IPS-18c (cell line): ENCODE measurements around the gene PSKH1.
"Not testable (repeated sequence)": the region's sequence is repeated elsewhere in the genome, so short reads cannot be mapped to it uniquely, and the experiment has no call there.

Experiments used
- H3K4me3 ChIP-seq: 2 replicates; pipeline ENCODE4 v1.7.0; 2013; ENCODE audit warnings: low read depth, mild to moderate bottlenecking, low read length, moderate library complexity; ENCODE audit not compliant: insufficient read depth
- H3K9me3 ChIP-seq: one replicate; pipeline ENCODE4 v1.6.1; 2013; ENCODE audit warnings: mild to moderate bottlenecking, low read length, moderate library complexity; ENCODE audit not compliant: control insufficient read depth, insufficient read depth

Gene PSKH1

GRCh38 chr16:67961551-67961957, 68.5 kb downstream of the PSKH1 start:
- no peak overlapping the region for H3K4me3 ChIP-seq

GRCh38 chr16:67962135-67962534, 69.1 kb downstream of the PSKH1 start:
- no peaks in the 10 kb centered on the region for H3K9me3 ChIP-seq
- H3K4me3 ChIP-seq: no peak overlapping the region

More at GRCh38 chr16:67961551-67961957, 68.5 kb downstream of the PSKH1 start:
- H3K9me3 ChIP-seq: no peaks in the 10 kb centered on the region

DNA sequence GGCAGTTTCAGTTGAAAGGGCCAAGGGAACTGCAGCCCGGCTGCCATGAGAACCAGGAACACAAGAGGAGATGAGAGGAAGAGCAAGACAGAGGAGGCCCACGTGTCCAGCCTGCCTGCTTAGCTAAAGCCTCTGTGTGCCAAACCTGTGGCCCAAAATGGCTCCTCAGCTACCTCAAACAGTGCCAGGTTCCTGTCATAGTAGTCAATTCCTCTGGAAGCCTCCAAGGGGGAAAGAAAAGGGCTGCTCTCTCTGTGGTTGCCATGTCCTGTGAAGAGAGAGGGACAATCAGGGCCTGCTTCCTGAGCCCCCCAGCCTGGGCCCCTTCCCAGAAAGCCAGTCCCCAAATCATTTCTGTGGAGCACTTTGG, 70.2 kb downstream of the PSKH1 start:
- Histone ChIP-seq H3K9me3 (no peaks in the 10 kb centered on the region), H3K4me3 (no peak overlapping the region; the same call in 1 of the 2 replicates)

DNA sequence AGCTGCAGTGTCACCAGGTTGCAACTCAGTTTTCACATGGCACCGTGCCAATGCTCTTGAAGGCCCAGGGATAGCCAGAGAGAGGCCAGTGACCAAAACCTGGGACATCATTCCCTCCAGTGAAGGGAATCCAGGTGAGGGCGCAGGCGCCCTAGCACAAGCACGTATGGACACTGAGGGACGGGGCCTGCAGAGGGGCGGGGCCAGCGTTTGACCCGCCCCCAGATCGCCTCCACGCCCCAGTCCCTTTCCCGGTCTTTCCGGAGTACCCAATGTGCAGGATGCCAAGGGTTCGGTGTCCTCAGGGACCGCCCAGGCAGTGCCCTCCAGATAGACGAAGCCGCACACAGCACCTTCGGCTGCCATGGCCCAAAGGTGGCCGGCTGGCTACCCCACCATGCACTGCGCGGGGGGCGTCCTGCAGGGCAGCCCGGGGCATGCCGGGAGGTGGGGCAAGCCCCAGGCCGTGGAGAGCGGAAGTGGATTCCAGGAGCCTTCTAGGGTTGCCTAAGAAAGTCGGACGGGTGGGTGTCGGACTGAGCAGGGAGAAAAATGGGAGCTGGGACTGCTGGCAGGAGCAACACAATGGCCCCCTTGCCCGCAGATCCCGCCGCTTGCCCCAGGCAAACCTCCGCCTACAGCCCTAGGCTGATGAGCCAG, 70.7 kb downstream of the PSKH1 start:
- Histone ChIP-seq H3K4me3 (no peak overlapping the region; the same call in 1 of the 2 replicates), H3K9me3 (no peaks in the 10 kb centered on the region)

DNA sequence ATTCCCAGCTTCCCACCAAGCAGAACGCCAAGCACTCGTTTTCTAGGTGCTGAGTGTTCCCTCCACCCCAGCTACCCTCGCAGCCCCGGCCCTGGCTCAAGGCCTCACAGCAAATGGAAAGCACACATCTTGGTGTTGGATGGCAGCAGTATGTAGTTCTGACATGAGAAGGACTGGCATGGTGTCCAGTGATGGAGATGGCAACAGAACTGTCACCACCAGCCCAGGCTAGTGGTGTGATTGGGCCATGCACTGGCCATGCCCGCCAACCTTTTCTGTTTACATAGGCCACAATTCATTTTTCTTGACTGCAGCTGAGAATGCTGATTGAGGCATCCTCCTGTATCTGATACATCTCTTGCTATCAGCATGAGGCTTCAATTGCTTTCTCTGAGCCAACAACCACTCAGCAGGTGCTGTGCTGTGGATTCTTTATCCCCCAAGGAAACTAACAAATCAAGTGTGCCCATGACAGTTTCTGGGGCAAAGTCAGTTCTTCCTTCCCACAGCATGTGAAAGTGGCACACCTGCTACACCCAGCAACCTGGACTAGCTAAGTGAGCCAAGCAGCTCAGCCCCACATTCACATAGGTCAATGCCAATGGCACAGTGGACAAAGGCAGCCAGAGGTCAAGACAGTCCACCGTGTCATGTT, 71.5 kb downstream of the PSKH1 start:
- no peaks in the 10 kb centered on the region for H3K9me3 ChIP-seq
- no peak overlapping the region for H3K4me3 ChIP-seq

DNA sequence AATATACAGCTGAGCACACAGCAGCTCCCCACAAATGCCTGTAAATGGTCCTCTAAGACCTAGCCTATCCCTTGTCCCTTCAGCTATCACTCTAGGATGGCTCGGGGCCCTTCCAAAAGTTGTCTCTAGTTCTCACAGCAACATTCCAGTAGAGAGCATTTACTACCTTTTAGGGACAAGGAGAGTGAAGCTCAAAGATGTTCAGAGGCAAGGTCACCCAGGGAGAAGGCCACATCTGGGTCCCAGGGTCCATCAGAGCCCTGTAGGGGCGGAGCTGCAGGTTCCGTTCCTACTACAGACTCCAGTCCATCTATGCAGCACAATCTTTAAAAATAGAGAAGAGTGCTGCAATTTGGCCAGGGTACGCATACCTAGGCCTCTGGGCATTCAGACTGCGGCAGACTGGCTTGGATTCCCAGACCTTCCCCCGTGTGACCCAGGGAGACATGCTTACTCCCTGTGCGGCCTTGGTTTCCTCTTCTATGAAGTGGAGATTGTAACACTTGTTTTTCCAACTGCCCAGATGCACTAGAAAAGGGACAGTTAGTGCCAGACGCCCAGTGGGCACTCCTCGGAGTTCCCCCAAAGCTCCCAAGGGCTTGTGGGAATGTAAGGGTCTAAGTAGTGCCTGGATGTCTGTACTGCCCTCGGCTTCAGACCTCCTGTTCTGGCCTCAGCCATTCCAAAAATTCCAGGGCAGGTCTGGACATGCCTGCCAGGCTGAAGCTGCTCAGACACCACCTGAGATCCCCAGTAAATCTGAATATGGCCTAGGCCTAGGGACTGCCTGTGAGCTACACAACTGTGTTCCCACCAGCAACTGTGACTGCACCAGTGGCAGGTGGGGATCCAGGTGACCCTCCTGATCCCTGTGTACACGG, 72.9 kb downstream of the PSKH1 start:
- no peak overlapping the region for H3K4me3 ChIP-seq

DNA sequence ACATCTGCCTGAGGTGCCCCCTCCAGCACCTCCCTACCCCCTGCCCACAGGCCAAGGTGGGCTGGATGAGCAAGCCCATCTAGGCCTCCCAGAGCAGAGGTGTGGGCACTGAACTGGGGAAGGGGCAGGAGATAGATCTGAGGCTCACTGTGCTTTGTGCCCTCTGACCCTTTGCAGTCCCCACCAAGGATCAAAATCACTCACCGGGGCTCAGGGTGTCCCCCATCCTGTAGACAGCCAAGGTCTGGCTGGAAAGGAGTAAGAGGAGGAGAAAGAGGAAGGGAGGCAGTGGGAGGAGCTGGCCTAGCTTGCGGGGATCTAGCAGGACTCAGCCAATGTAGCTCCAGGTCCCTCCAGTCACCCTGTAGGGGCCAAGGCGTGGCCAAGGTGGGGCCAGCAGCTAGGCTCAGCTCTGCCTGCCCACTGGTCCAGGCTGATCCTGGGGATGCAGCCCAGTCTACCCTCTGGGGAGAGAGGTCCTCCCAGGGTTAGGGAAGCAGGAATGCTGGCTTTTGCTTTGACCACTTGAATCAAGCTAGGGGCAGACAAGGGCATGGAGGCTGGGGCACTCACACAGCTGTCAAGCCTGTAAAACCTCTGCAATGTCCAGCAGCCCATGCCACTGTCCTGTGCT, 73.6 kb downstream of the PSKH1 start:
- H3K4me3 ChIP-seq: 0 out of 2 replicates have a peak overlapping the region, but pooled peaks have one; percentile 54
- no peaks in the 10 kb centered on the region for H3K9me3 ChIP-seq

More for the DNA sequence above, 72.9 kb downstream of the PSKH1 start:
- no peaks in the 10 kb centered on the region for H3K9me3 ChIP-seq

DNA sequence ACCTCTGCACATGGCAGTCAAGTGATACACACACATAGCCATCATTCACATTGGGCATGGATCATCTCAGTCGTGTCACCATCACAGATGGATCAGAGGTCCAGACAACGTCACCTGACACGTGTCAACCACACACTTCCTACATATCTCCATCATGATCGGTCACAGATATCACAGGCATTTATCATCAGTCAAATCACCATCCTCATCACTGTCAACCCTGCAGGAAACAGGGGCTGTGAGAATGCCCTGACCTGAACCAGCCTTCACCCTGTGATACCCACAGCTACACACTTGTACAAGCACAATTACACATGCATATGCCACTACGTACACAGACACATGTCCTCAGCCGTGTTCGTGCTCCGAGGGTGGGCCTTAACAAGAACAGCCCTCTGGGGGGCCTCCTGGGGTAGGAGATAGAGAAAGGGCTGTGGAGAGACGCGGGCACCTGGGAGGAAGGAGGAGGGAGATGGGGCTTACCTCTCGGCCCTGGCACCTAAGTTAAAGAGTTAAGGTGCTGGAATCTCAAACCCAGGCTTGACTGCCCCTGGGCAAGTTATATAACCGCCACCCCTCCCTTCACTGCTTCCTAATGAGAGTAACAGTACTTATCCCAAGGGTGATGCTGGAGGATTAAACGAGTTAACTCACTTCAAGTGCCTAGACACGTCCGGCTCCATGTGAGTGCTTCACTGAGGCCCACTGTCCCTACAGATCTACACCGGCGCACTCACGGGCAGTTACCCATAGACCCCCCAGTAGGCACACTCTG, 74.3 kb downstream of the PSKH1 start:
- Histone ChIP-seq H3K4me3 (peak overlapping the region; percentile 54), H3K9me3 (no peaks in the 10 kb centered on the region)

DNA sequence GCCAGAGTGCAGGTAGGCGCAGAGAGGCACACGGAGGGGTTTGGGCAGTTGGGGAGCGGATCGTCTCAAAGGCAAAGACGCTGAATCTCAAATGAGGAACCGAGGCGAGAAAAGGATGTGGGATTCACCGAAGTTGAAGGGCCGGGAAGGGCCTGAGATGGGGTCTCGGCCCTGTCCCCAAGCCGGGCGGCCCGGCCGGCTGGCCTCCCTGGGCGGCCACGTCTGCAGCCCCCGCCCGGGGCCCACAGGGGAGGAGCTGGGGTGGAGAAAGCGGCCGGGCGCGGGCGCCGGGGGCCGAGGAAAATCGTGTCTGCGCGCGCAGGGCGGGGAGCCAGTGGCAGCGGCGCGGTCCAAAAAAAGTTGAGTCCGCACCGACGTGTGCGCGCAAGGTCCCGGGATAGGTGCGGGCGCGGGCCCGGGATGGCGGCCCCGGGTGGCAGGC, 74.9 kb downstream of the PSKH1 start:
- Histone ChIP-seq H3K4me3 (peak overlapping the region; percentile 54), H3K9me3 (no peaks in the 10 kb centered on the region)

GRCh38 chr16:67968400-67969253, 75.6 kb downstream of the PSKH1 start, which contains the start of gene SLC12A4:
SLC12A4 (minus strand) TSS chr16:67968637; CDS start chr16:67968553, 84 bp downstream.
- Histone ChIP-seq H3K9me3 (no peaks in the 10 kb centered on the region), H3K4me3 (peak within 1 kb of the TSS; percentile 54)

- Histone ChIP-seq H3K4me3 (peak overlapping the region; percentile 54), H3K9me3 (no peaks in the 10 kb centered on the region)
These were observed 76.4 kb downstream of the PSKH1 start for GRCh38 chr16:67969254-67970039.

DNA sequence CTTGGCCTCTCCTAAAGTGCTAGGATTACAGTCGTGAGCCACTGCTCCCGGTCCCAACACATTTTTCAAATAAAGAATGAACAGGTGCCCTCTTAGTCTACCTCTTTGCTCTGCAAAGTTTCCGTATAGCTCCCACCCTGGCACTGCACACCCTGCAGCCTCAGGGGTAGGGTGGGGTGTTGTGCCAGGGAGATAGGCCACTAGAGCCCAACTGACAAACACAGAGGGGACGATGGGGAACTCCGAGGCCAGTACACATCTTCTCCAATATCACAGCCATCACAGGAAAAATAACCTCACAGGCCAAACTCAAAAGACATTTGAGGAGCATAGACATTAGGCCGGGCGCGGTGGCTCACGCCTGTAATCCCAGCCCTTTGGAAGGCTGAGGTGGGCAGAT, 78.1 kb downstream of the PSKH1 start:
- Histone ChIP-seq H3K4me3 (no peak overlapping the region), H3K9me3 (no peaks in the 10 kb centered on the region)

DNA sequence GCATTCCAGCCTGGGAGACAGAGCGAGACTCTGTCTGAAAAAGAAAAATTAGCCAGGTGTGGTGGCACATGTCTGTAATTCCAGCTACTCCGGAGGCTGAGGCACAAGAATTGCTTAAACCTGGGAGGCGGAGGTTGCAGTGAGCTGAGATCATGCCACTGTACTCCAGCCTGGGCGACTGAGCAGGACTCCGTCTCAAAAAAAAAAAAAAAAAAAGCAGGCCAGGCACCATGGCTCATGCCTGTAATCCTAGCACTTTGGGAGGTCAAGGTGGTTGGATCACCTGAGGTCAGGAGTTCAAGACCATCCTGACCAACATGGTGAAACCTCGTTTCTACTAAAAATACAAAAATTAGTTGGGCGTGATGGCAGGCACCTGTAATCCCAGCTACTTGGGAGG, 79.2 kb downstream of the PSKH1 start:
- H3K4me3 ChIP-seq, H3K9me3 ChIP-seq: not testable (repeated sequence)

- peaks cover 2% of the 10 kb centered on the region for H3K9me3 ChIP-seq
- no peak overlapping the region for H3K4me3 ChIP-seq
These were observed 82.5 kb downstream of the PSKH1 start for GRCh38 chr16:67975321-67976105.
